IMR-90 (cell line): ENCODE data around the gene KCNQ1. TPM values are rescaled to one million over a fixed set of nuclear protein-coding genes. Genes with fewer than 3 reads are reported as not detected.

ENCODE experiments used
- ATAC-seq: fragments of 200-7000 bp; cut with Tn5 transposase; 2 replicates; pipeline ENCODE4 v1.9.1; 2020; ENCODE audit warnings: low read depth, mild to moderate bottlenecking, moderate library complexity
- BruUV-seq: library from RNA; stranded (reverse); fragments of 400-500 nt; replicated peaks from 2 replicates; lab custom pipeline; 2021; lab: Mats Ljungman, UMichigan
- CTCF ChIA-PET: fragments of 300-600 bp; formaldehyde crosslinking; extraction: SDS; loops from one replicate; lab custom pipeline; 2021; ENCODE audit warnings: antibody characterized with exemption; lab: Yijun Ruan, JAX
- POLR2A ChIA-PET: fragments of 300-600 bp; sonication (Branson Sonifier 250); formaldehyde crosslinking; loops from one replicate; lab custom pipeline; 2022; ENCODE audit warnings: antibody characterized with exemption; ENCODE audit not compliant: unreplicated experiment; lab: Charles Lee
- DNase-seq: peaks from one replicate; pipeline ENCODE4 v3.0.0; 2013
- H2AFZ ChIP-seq: replicated peaks from 2 replicates; pipeline ENCODE3; 2013; ENCODE audit warnings: low read length, mild to moderate bottlenecking; ENCODE audit not compliant: poor library complexity
- H2AK5ac ChIP-seq: 2 replicates; pipeline ENCODE4 v1.6.1; 2013; ENCODE audit warnings: low read depth, low read length, inconsistent platforms
- H2AK9ac ChIP-seq: replicated peaks from 2 replicates; pipeline ENCODE3; 2013; ENCODE audit warnings: mild to moderate bottlenecking, low read depth, low read length, moderate library complexity; ENCODE audit not compliant: poor library complexity
- H2BK120ac ChIP-seq: 2 replicates; pipeline ENCODE4 v1.6.1; 2013; ENCODE audit warnings: low read depth, low read length, inconsistent platforms
- H2BK15ac ChIP-seq: 3 replicates; pipeline ENCODE4 v1.6.1; 2013; ENCODE audit warnings: low read depth, low read length, inconsistent platforms
- H2BK20ac ChIP-seq: 2 replicates; pipeline ENCODE4 v1.6.1; 2013; ENCODE audit warnings: low read depth, mild to moderate bottlenecking, inconsistent platforms, low read length, moderate library complexity
- H2BK5ac ChIP-seq: 2 replicates; pipeline ENCODE4 v1.6.1; 2013; ENCODE audit warnings: mild to moderate bottlenecking, low read depth, low read length, inconsistent platforms; ENCODE audit not compliant: poor library complexity, severe bottlenecking
- H3K14ac ChIP-seq: replicated peaks from 2 replicates; pipeline ENCODE4 v1.6.1; 2013; ENCODE audit warnings: low read depth, low read length, inconsistent platforms
- H3K18ac ChIP-seq: 2 replicates; pipeline ENCODE4 v1.6.1; 2013; ENCODE audit warnings: low read depth, low read length, control low read depth
- H3K23ac ChIP-seq: 2 replicates; pipeline ENCODE4 v1.6.1; 2013; ENCODE audit warnings: low read depth, low read length, inconsistent platforms
- H3K27ac ChIP-seq: 2 replicates; pipeline ENCODE4 v1.5.1; 2013; ENCODE audit warnings: mild to moderate bottlenecking, control low read depth, low read length; ENCODE audit not compliant: insufficient read depth
- H3K27me3 ChIP-seq: 2 replicates; pipeline ENCODE4 v1.6.1; 2013; ENCODE audit warnings: low read length; ENCODE audit not compliant: control insufficient read depth, insufficient read depth
- H3K36me3 ChIP-seq: 2 replicates; pipeline ENCODE4 v1.6.1; 2013; ENCODE audit warnings: low read length, mixed read lengths; ENCODE audit not compliant: control insufficient read depth, insufficient read depth
- H3K4ac ChIP-seq: 2 replicates; pipeline ENCODE4 v1.6.1; 2013; ENCODE audit warnings: low read depth, low read length, inconsistent platforms
- H3K4me1 ChIP-seq: 2 replicates; pipeline ENCODE4 v1.6.1; 2013; ENCODE audit warnings: low read length, mixed read lengths; ENCODE audit not compliant: control insufficient read depth, insufficient read depth
- H3K4me2 ChIP-seq: 2 replicates; pipeline ENCODE4 v1.6.1; 2013; ENCODE audit warnings: low read depth, mild to moderate bottlenecking, control low read depth, low read length, moderate library complexity
- H3K4me3 ChIP-seq: 2 replicates; pipeline ENCODE4 v1.5.1; 2013; ENCODE audit warnings: low read depth, mild to moderate bottlenecking, control low read depth, low read length, moderate library complexity; ENCODE audit not compliant: insufficient read depth
- H3K56ac ChIP-seq: 2 replicates; pipeline ENCODE4 v1.6.1; 2013; ENCODE audit warnings: low read length, inconsistent platforms; ENCODE audit not compliant: insufficient read depth; ENCODE audit errors: extremely low read depth
- H3K79me1 ChIP-seq, 2 experiments: 2 replicates each; pipeline ENCODE4 v1.6.1; 2013; ENCODE audit warnings: low read length in 2 of 2, inconsistent platforms in 1 of 2, low read depth in 1 of 2
- H3K9ac ChIP-seq: 2 replicates; pipeline ENCODE4 v1.6.1; 2013; ENCODE audit warnings: low read depth, low read length, control low read depth
- H3K9me1 ChIP-seq: 2 replicates; pipeline ENCODE4 v1.6.1; 2013; ENCODE audit warnings: low read length, inconsistent platforms; ENCODE audit not compliant: insufficient read depth
- H3K9me3 ChIP-seq: 2 replicates; pipeline ENCODE4 v1.6.1; 2013; ENCODE audit warnings: low read length; ENCODE audit not compliant: control insufficient read depth, insufficient read depth
- H4K20me1 ChIP-seq: 2 replicates; pipeline ENCODE4 v1.6.1; 2013; ENCODE audit warnings: low read length, inconsistent platforms; ENCODE audit not compliant: insufficient read depth
- H4K5ac ChIP-seq: 2 replicates; pipeline ENCODE4 v1.6.1; 2013; ENCODE audit warnings: mild to moderate bottlenecking, low read depth, low read length, control low read depth
- H4K8ac ChIP-seq, 2 experiments: 2 replicates each; pipeline ENCODE4 v1.6.1; 2013; ENCODE audit warnings: low read depth in 2 of 2, low read length in 2 of 2, control low read depth in 1 of 2, inconsistent platforms in 1 of 2
- H4K91ac ChIP-seq: 2 replicates; pipeline ENCODE4 v1.6.1; 2013; ENCODE audit warnings: low read depth, low read length, inconsistent platforms; ENCODE audit not compliant: insufficient read depth
- BHLHE40 ChIP-seq: fragments of 150-350 bp; IDR thresholded peaks from 2 replicates; pipeline ENCODE4 v1.6.1; 2016; ENCODE audit warnings: mild to moderate bottlenecking, low read depth, low read length
- CEBPB ChIP-seq: IDR thresholded peaks from 2 replicates; pipeline ENCODE4 v1.6.1; 2012; ENCODE audit warnings: low read depth, low read length, improper control_type of control experiment
- MAZ ChIP-seq: IDR thresholded peaks from 2 replicates; pipeline ENCODE4 v1.6.1; 2012; ENCODE audit warnings: low read depth, mild to moderate bottlenecking, low read length, improper control_type of control experiment, moderate library complexity, borderline replicate concordance
- MXI1 ChIP-seq: IDR thresholded peaks from 2 replicates; pipeline ENCODE4 v1.6.1; 2012; ENCODE audit warnings: low read depth, mild to moderate bottlenecking, low read length, moderate library complexity, borderline replicate concordance
- SMC3 ChIP-seq: fragments of 150-350 bp; IDR thresholded peaks from 2 replicates; pipeline ENCODE4 v1.6.1; 2016; ENCODE audit warnings: low read depth, mild to moderate bottlenecking, antibody characterized with exemption, low read length, moderate library complexity
- WGBS, 2 experiments: methylation state at CpG; one replicate each; pipeline versions ENCODE4 v1.1.5 to v1.1.7; 2013; ENCODE audit warnings: missing lambda C conversion rate in 2 of 2; ENCODE audit not compliant: insufficient read length in 1 of 2; ENCODE audit errors: extremely low coverage in 2 of 2; 5-methylcytosine and 5-hydroxymethylcytosine counted together
- dilution Hi-C: fragments of 300-500 bp; cut with HindIII; formaldehyde crosslinking; loops from one replicate; pipeline ENCODE4 v1.14.3; 2018; ENCODE audit warnings: low sequenced_read_pairs; ENCODE audit not compliant: unreplicated experiment
- in situ Hi-C: fragments of 300-500 bp; cut with MboI; formaldehyde crosslinking; loops from 3 replicates; pipeline ENCODE4 v1.14.3; 2019; ENCODE audit warnings: low sequenced_read_pairs, inconsistent platforms, mixed read lengths
- intact Hi-C: fragments of 100-400 bp; cut with micrococcal nuclease; formaldehyde crosslinking; loops from 2 replicates; pipeline ENCODE4 v1.10.0; 2022
- polyA plus RNA-seq, 3 experiments: library from polyadenylated mRNA; depleted of rRNA; stranded (reverse); fragments of >200 nt; gene quantifications; 2 replicates each; pipeline ENCODE4 v1.2.3, GENCODE V29; 2012; ENCODE audit warnings: low replicate concordance in 1 of 3
- total RNA-seq: library from RNA; depleted of rRNA; stranded (reverse); fragments of >200 nt; gene quantifications from 2 replicates; pipeline ENCODE4 v1.2.3, GENCODE V29; 2012
- TF ChIP-seq, protein P1 (sequence below): fragments of 150-350 bp; IDR thresholded peaks from 2 replicates; pipeline ENCODE4 v1.6.1; 2017; ENCODE audit warnings: mild to moderate bottlenecking, antibody characterized with exemption, low read length, low read depth

KCNQ1 gene
- total and polyA plus RNA-seq, 2 of the 4 experiments (the other 2 are of a cell fraction) = 0.07 TPM; not detected in 1

DNA sequence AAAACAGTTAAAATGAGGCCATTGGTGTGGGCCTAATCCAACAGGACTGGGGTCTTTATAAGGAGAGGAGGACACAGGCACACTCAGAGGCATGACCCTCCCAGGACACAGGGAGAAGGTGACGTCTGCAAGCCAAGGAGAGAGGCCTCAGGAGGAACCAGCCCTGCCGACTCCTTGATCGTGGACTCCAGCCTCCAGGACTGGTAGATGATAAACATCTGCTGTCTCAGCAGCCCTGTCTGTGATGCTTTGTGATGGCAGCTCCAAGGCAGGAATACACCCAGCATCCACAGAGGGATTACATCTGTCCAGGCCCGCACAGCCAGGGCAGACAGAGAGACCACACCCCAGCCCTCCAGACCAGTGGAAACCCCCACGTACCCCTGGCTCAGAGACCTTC, 422.3 kb downstream of the KCNQ1 start:
- H4K5ac ChIP-seq = no peak overlapping the region
- H3K4me2 ChIP-seq = no peak overlapping the region
- H3K18ac ChIP-seq = no peak overlapping the region
- H3K9me3 ChIP-seq = peaks cover 11% of the 10 kb centered on the region
- no TSS peak for BruUV-seq
- H3K4ac ChIP-seq = no peak overlapping the region
- ATAC-seq = no peak
- in situ Hi-C loops (no loop called here), intact Hi-C loops (no loop called here), dilution Hi-C loops (no loop called here)
- peaks cover 2% of the 10 kb centered on the region; the same call in 1 of the 2 replicates for H3K4me1 ChIP-seq
- H2BK5ac ChIP-seq = no peak overlapping the region
- no peak overlapping the region for H4K8ac ChIP-seq
- H2AK9ac ChIP-seq = no peak overlapping the region
- no peak for DNase-seq
- H4K20me1 ChIP-seq = no peaks in the 10 kb centered on the region
- no peak overlapping the region for H3K9ac ChIP-seq
- H2AK5ac ChIP-seq = no peak overlapping the region
- no peak overlapping the region for H2BK20ac ChIP-seq
- no peak overlapping the region for H3K56ac ChIP-seq
- H3K4me3 ChIP-seq = no peak overlapping the region
- WGBS, 2 experiments = 63% methylated on average over 2 of the region's 5 CpGs; no CpG with 5 or more reads in 1 of the 2 experiments
- H3K27me3 ChIP-seq = peaks cover 75% of the 10 kb centered on the region
- ChIA-PET POLR2A (no interaction called here), CTCF (no interaction called here)
- no peak overlapping the region for H4K91ac ChIP-seq
- no peaks in the 10 kb centered on the region for H3K79me1 ChIP-seq
- H3K14ac ChIP-seq = no peak overlapping the region
- no peak for TF ChIP-seq MXI1
- TF ChIP-seq, protein P1, sequence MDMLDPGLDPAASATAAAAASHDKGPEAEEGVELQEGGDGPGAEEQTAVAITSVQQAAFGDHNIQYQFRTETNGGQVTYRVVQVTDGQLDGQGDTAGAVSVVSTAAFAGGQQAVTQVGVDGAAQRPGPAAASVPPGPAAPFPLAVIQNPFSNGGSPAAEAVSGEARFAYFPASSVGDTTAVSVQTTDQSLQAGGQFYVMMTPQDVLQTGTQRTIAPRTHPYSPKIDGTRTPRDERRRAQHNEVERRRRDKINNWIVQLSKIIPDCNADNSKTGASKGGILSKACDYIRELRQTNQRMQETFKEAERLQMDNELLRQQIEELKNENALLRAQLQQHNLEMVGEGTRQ = no peak
- TF ChIP-seq BHLHE40 = no peak
- no peak for TF ChIP-seq CEBPB
- TF ChIP-seq MAZ = no peak
- TF ChIP-seq SMC3 = no peak
- H2BK120ac ChIP-seq = no peak overlapping the region
- no peaks in the 10 kb centered on the region for H3K9me1 ChIP-seq
- H3K27ac ChIP-seq = no peak overlapping the region
- no peak overlapping the region for H2BK15ac ChIP-seq
- no peak overlapping the region for H2AFZ ChIP-seq
- no peaks in the 10 kb centered on the region for H3K36me3 ChIP-seq
- no peak overlapping the region for H3K23ac ChIP-seq
